Glomerular visceral epithelial cell (primary cell): ENCODE results near the gene SEPTIN12.
A peak's percentile ranks its signal among the peaks of the same experiment; 100 is the strongest.
"Not testable (repeated sequence)": the region's sequence is repeated elsewhere in the genome, so short reads cannot be mapped to it uniquely, and the experiment has no call there.

Source experiments
- DNase-seq: peaks from one replicate; pipeline ENCODE4 v3.0.0-alpha.2; 2016; ENCODE audit errors: extremely low spot score

Gene SEPTIN12

GRCh38 chr16:4752351-4753100 is 35.6 kb downstream of the SEPTIN12 start:
- DNase-seq = no peak

GRCh38 chr16:4750896-4751295 is 37.2 kb downstream of the SEPTIN12 start:
- no peak for DNase-seq

GRCh38 chr16:4749700-4750257 is 38.4 kb downstream of the SEPTIN12 start:
- no peak for DNase-seq

- DNase-seq = no peak
Observed at GRCh38 chr16:4748682-4749411, 39.3 kb downstream of the SEPTIN12 start.

- DNase-seq = no peak
Observed at GRCh38 chr16:4747906-4748681, 40.1 kb downstream of the SEPTIN12 start.

- DNase-seq = no peak
Observed at GRCh38 chr16:4746991-4747574, 41.1 kb downstream of the SEPTIN12 start.

GRCh38 chr16:4746215-4746614 is 41.9 kb downstream of the SEPTIN12 start:
- DNase-seq = no peak

GRCh38 chr16:4745274-4745569 is 42.9 kb downstream of the SEPTIN12 start:
- no peak for DNase-seq

- DNase-seq = no peak
Observed at GRCh38 chr16:4744555-4745273, 43.4 kb downstream of the SEPTIN12 start.

GRCh38 chr16:4743226-4743878 is 44.8 kb downstream of the SEPTIN12 start:
- no peak for DNase-seq

GRCh38 chr16:4738370-4738769 is 49.8 kb downstream of the SEPTIN12 start:
- DNase-seq = not testable (repeated sequence)

- DNase-seq = no peak
Observed at GRCh38 chr16:4737545-4737944, 50.6 kb downstream of the SEPTIN12 start.

- DNase-seq = no peak
Observed at GRCh38 chr16:4736546-4736945, 51.6 kb downstream of the SEPTIN12 start.

GRCh38 chr16:4734730-4735535 is 53.2 kb downstream of the SEPTIN12 start:
- peak; percentile 84 for DNase-seq

- DNase-seq = peak; percentile 96
Observed at GRCh38 chr16:4734063-4734729, 53.9 kb downstream of the SEPTIN12 start, which contains the start of the genes ANKS3 and DNAAF8. Gene ANKS3, minus strand, starts transcription at chr16:4734271. Its CDS starts 4,122 bp downstream, at chr16:4730149. Gene DNAAF8, plus strand, starts transcription at chr16:4734537. Its CDS starts 1,978 bp downstream, at chr16:4736515.

- peak; percentile 3 for DNase-seq
Observed at GRCh38 chr16:4733747-4734062, 54.4 kb downstream of the SEPTIN12 start.

- DNase-seq = no peak
Observed at GRCh38 chr16:4733211-4733742, 54.9 kb downstream of the SEPTIN12 start.

GRCh38 chr16:4729876-4730275 is 58.3 kb downstream of the SEPTIN12 start:
- no peak for DNase-seq

- DNase-seq = no peak
Observed at GRCh38 chr16:4728676-4729075, 59.5 kb downstream of the SEPTIN12 start.
